CD4-positive, alpha-beta T cell treated with Interleukin-1 beta for 1 hour (primary cell): ENCODE measurements around the gene WDR89.
"Not testable (repeated sequence)": the region's sequence is repeated elsewhere in the genome, so short reads cannot be mapped to it uniquely, and the experiment has no call there.

ENCODE experiments used
- DNase-seq, 2 donors: peaks; one replicate each; pipeline ENCODE4 v3.0.0-alpha.2; 2020 to 2022

WDR89 gene, protein sequence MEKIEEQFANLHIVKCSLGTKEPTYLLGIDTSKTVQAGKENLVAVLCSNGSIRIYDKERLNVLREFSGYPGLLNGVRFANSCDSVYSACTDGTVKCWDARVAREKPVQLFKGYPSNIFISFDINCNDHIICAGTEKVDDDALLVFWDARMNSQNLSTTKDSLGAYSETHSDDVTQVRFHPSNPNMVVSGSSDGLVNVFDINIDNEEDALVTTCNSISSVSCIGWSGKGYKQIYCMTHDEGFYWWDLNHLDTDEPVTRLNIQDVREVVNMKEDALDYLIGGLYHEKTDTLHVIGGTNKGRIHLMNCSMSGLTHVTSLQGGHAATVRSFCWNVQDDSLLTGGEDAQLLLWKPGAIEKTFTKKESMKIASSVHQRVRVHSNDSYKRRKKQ

DNA sequence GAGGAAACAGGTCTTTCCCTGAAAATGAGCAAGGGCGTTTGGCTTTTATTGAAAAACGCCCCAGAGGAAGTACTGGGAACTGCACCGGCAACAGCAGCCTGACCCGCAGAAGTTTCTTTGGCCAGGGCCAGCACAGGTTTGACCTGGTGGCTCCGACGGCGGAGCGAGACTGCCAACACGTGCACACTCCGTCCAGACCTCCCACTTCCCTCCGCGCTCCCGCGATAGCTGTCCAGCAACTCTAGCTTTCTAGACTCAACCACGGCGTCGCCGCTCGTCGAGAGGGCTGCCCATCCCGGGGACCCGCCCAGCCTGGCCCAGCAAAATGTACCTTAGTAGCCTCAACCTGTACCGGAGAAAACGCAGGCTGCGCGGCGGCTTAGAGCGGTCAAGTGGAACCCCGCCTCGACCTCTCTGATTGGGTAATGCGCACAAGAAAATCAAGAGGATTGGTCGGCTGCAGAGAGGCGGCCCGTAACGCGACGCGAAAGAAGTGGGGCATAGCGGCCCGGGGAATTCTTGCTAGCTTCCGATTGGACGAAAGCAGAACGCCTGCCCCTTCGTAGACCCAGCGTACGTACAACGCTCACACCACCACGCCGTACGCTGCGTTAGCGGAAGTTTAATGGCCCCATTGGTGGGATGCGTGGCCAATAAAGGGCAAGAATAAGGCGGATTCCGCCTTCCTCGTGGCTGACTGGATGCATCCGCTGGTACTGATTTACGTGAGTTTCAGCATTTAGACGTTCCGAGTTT lies at the start of gene WDR89:
Gene WDR89 (minus strand): TSS at position 399 of the 756 bp plus-strand sequence. CDS start 41,929 bp downstream, outside the sequence.
- peak; percentile 98 to 99 for DNase-seq

DNA sequence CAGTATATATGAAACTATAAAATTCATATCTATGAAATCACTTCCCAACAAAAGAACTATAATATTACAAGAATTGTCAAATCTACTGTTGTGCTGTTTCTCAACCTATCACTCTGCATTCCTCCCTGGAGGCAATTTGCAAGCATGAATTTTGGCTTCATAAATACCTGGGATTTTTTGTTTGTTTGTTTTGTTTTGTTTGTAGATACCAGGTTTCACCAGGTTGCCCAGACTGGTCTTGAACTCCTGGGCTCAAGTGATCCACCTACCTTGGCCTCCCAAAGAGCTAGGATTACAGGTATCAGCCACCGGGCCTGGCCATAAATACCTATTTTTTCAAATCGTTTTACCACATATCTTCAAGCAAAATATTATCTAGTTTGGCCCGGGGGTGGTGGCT lies 47.5 kb upstream of the WDR89 start:
- DNase-seq = no peak

DNA sequence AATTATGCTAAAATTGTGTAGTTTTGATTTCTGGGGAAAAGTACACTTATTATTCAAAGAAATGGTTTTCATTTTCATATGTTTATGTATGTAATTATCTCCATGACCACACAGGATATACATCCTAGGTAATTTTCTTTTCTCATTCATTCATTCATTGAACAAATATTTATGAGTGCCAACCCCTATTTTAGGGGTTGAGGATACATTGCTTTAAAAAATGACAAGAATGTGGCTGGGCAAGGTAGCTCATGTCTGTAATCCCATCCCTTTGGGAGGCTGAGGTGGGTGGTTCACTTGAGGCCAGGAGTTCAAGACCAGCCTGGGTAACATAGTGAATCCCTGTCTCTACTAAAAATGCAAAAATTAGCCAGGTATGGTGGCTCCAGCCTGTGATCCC lies 45.3 kb upstream of the WDR89 start:
- no peak for DNase-seq

DNA sequence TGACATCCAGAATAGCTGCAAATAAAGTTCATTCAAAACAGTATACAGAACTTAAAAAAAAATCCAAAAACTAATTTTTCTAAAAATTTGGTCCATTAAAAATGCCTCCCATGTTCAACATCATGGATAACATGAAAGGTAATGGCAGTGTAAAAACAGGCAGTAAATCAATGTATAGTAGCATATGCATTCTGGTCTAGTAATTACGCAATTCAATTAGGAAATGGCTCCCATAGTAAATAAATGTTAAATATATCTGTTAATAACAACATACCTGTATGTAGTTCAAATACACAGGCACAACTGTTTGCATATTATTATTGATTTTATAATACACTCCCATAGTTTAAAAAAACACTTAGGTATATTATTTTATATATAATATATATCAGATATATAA lies 43.7 kb upstream of the WDR89 start:
- no peak for DNase-seq

DNA sequence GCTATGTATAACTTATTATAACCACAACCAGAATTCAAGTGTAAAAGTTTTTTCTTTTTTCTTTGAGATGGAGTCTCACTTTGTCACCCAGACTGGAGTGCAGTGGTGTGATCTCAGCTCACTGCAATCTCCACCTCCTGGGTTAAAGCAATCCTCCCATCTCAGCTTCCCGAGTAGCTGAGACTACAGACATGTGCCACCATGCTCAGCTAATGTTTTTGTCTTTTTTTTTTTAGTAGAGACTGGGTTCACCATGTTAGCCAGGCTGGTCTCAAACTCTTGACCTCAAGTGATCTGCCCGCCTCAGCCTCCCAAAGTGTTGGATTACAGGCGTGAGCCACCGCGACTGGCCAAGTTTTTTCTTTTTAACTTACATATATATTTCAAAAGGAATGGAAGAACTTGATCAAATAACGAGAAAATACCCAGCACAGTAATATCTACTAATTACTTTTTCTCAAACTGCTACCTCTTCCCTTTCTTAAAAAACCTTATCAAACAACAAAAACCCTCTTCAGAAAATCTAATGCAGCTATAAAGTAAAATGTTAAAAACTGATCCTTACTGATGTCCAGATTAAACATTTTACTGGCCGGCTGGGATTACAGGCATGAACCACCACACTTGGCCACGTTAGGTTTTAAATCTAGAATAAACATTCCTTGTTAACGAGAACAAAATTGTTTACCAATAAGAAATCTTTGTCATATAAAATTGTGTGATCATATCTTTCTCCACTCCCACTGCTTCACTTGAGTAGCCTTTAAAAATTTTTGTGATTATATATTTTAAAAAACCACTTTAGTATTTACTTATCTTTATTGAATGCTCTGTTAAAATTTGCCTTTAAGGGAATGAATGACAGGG lies 41.3 kb upstream of the WDR89 start:
- no peak for DNase-seq

DNA sequence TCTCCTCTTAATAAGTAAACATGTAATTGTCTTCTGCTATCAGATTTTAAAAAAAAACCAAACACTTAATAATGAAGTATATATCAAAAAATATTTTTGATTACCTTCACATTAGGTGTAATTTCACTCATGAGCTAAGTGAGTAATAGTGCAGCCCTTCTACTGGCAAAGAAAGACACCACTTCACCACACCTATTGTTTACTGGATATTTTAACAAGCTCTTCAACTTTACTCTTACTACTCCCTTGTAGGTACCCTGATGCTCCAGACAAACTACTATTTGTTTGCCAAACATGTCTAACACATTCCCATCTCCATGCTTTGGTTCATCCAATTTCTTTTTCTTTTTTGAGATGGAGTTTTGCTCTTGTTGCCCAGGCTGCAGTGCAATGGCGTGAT lies 36.9 kb upstream of the WDR89 start:
- DNase-seq = no peak

DNA sequence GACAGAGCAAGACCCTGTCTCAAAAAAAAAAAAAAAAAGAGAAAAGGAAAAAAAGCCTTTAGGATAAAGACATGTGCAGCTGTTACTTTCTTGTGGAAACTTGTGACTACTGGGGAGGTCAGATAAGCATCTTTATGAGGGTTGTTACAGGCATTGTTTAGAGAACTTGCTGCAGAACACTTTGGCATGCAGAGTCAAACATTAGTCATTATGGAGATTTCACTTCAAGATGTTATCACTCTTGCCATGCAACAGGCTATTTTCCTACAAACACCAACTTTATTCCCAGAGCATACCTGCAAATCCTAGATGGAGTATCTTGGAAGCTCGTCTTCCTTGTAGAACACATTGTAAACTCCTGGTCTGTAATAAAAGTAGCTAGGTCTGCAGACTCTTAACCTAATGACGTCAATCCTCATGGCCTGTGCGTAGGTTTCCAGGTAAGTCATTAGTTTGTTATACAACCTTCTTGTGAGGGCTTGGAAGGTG lies 36.3 kb upstream of the WDR89 start:
- DNase-seq = no peak

DNA sequence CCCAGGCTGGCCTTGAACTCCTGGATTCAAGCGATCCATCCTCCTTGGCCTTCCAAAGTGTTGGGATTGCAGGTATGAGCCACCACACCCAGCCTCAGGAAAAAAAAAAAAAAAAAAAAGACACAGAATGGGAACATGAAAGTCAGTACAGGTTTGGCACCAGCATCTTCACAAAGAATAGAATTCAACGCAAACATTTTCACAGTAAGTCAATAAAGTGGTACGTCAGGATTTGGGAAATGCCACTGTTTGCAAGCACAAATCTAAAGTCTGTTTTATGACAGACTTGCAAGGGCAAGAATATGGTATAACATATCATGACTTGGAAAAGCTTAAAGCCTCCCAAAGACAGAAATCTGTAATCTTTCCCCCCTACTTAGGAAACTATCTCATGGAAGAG lies 34.9 kb upstream of the WDR89 start:
- DNase-seq = no peak

DNA sequence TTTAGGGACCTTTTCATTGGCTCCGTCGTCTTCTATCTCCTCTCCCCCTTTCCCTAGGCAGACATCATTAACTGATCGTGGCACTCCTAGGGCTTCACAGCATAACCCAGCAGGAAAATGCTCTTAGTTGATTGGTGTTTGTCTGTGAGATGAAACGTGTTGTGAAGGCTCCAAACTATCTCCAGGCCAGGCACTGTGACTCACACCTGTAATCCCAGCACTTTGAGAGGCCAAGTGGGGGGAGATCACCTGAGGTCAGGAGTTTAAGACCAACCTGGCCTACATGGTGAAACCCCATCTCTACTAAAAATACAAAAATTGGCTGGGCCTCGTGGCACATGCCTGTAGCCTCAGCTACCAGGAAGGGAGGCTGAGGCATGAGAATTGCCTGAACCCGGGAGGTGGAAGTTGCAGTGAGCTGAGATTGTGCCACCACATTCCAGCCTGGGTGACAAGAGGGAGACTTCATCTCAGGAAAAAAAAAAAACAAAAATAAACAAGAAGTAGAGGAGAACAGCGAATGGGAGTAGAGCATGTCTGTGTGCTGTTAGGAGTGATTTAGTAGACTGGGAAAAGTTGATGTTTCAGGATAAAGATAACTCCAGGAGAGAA lies 32.3 kb upstream of the WDR89 start:
- DNase-seq = no peak

DNA sequence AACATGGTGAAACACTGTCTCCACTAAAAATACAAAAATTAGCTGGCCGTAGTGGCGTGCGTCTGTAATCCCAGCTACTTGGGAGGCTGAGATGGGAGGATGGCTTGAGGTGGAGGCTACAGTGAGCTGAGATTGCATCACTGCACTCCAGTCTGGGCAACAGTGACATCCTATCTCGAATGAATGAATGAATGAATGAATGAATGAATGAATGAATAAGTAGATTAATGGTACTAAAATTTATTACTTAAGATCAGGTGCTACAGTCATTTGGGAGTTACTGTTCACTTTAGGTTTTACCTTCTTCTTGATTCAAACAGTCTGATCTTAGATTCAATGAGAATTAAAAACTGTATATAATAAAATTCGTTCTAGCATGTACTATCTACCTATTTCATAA lies 31.6 kb upstream of the WDR89 start:
- no peak for DNase-seq

DNA sequence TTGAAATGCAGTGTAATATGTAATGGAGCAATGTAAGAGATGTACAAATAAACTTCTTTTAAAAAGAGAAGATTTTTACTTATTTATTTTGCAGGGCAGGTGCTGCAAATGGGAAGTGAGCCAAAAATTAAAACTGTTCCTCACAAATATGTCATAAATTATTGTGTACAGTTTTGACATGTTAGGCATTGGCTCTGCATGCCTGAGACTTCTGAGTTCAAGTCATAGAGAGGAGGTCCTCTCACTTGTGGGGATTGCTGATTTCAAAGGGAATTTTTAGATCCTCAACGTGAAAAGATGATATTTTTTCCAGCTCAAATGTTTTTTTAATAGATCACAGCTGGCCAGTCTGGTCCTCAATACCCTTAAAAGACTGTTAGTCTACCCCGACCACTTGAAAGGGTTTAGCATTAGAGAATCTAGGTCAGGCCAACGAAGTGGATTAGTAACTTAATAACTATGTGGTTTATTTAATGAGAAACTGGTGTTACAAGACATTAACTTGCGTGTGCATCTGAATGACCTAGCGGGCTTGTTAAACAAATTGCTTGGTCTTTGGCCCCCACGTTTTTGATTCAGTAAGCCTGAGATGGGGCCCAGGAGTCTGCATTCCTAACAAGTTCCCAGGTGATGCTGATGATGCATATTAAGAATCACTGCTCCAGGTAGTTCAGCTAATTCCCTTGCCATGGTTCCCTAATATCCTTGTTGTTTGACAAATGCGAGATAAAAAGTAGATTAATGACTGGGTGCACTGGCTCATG lies 30.9 kb upstream of the WDR89 start:
- no peak for DNase-seq

DNA sequence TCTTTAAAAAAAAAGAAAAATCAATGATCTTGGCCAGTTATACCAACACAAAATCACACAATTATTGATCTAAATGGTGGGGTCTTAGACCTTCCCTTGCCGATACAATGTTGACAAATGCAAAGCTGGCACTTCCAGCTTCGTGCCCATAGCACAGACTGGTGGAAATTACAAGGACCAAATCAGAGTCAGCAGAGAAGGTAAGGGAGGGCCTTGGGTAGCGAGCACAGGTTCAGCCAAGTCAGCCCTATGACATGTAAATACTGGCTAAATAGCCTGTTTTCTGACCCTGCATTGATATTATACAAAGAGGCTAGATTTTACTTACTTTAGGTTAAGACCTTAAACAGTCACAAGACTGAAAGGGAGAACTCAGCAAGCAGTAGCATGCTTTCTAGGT lies 30.3 kb upstream of the WDR89 start:
- DNase-seq = no peak

DNA sequence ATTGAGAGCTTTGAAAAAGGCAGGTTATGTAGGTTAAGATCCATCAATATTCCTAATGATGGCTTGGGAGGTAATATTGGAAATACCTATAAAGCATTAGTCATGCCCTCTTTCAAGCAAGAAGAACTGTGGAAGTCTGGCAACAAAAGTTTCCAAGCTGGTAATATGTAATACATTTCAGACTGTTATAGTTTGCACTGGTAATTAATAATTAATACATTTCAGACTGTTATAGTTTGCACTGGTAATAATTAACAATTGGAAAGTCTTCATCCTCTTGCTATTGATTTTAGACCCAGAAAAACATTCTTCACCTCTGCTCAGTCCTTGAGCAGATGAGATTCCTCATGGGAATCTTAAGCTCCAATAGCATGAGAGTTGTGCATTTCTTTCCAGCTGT lies 29.0 kb upstream of the WDR89 start:
- no peak for DNase-seq

DNA sequence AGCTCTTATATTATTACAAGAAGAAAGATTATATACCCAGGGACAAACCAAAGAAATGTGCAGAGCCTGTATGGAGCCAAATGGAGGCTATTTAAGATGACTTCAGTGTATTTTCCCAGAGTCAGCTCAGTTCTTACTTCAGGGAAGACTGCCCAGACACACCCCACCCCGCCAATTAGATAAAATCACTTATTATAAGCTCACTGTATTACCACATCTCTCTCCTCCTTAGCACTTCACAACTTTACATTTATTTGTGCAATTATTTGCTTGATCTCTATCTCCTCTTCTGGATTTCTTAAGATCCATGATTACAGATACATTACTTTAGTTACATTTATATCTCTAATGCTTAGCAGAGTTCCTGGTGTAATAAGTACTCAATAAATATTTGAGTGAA lies 24.7 kb upstream of the WDR89 start:
- no peak for DNase-seq

DNA sequence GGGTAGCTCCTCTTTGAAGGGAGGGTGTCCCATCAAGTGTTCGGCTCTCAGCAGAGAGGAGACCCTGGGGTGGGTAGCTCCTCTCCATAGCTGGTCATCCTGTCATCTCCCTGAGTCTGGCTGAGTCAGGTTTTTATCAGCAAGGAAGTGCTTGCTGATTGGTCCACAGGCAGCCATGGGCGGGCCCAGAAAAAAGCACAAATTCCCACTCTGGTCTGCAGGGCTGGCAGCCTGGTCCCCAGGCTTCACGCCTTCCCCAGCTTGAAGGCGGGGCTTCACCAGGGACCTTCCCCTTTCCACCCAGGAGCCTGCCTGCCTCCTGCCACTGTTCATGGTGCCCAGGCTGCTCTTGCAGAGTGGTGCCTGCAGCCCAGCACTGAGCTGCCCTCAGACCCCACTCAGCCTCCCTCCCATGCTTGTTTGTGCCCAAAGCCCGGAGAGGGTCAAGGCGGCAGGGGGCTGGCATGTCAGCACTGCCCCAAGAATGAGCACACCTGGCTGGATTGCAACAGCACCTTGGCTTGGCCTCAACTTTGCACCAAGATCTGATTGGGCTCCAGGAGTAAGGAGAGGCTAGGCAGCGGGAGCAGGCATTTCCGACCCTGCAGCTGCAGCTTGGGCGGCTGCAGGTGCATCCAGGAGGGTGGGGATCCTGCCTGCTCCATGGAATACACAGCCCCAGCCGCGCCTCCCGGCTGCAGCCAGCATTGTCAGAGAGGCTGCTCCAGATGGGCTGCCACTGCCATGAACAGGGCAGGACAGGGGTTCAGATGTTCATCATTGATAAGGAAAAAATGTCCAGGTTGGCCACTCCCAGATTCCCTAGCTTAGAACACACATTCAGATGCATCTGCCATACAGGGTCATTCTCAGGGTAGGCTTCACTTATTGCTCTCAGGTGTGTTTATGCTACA lies 22.0 kb upstream of the WDR89 start:
- no peak for DNase-seq

DNA sequence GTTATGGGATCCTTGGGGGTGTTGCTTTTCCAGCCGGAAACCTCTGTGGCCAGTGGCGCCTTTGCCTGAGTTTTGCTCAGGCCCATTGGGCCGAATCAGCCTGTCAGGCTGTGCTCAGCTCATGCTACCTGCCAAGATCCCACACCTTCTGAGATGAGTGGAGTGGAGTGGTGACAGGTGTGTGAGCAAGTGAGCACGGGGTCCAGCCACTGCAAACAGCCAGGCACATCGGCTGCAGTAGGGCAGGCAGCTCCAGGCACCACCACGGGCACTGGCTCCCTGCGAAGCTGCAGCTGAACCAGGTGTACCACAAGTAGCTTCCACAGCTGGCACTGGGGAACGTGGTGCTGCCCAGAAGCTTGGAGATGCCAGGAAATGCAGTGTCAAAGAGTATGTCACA lies 21.1 kb upstream of the WDR89 start:
- no peak for DNase-seq

DNA sequence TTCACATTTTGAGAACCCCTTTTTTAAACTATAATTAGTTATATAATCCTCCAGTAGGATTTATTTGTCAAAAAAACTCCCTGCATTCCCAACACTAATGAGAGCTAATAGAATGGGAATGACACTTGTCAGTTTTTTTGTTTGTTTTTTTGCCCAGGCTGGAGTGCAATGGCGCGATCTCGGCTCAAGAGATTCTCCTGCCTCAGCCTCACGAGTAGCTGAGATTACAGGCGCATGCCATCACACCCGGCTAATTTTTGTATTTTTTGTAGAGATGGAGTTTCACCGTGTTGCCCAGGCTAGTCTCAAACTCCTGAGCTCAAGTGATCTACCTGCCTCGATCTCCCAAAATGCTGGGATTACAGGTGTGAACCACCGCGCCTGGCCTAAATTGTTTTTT lies 20.2 kb upstream of the WDR89 start:
- not testable (repeated sequence) for DNase-seq

DNA sequence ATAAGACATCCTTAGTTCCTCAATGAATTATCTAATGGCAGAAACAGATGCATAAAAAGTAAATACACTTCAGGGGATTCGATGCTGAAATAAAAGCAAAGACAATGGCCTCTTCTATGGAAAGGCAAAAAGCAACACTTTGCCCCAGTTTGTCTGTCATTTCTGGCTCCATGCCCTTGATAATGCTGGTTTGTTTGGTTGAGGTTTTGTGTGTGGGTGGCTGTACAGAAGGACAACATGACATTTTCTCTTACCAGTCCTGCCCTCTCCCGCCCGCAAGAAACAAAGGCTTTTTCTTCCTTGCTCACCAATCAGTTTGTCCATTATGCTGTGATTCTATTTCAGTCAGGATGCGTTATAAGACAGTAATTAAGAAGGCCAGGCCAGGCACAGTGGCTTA lies 18.1 kb upstream of the WDR89 start:
- no peak for DNase-seq

DNA sequence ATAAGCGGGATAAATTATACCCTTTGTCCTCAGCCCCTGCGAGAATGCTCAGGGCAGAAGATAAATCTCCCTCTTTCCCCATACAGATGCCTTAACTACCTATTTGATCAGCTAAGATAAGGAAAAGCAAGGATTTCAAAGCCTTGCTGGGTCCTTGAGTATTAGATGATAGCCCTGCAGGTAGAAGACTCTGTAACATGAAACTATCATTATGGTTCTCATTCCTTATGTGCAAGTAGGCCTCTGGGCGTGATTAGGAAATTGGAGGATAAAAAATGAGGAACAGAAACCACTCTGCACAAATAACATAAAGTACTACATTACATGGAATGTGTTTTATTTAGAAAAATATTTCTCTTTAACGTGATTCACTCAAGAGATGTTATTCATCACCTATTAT lies 14.5 kb upstream of the WDR89 start:
- DNase-seq = no peak

DNA sequence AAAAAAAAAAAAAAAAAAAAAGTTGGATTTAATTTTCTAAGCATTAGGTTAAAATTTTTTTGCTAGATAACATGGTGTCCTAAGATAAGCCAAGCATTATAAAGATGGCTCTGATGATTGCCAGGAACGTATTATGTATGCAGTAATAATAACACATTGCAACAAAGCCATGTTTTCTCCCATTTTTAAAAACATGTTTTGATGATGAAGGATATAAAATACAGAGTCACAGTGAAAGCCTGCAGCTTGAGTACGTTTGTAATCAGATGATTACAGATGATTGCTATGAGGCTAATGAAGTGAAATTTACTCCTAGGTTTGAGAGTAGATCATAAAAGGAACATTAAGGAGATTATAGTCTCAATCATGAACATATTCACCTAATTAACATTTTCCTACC lies 13.3 kb upstream of the WDR89 start:
- DNase-seq = no peak

DNA sequence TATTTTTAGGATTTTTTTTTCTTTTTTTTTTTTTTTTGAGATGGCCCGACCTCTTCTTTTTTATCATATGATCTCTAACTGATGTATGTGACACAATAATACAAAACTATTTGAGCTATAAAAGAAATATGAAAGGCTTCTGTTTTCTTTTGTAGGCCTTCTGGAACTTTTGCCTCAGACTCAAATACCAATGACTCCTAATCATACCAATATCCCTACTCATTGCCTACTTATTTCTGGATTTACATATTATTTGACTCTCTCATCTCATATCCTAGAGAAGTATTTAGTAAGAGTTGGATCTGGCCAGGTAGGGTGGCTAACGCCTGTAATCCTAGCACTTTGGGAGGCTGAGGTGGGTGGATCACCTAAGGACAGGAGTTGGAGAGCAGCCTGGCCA lies 12.7 kb upstream of the WDR89 start:
- no peak for DNase-seq
